PFSK-1 (cell line): ENCODE measurements around the gene CPLANE2.

Experiments
- FOXP2 ChIP-seq: optimal IDR thresholded peaks from 2 replicates; pipeline ENCODE3; 2011; ENCODE audit warnings: borderline replicate concordance, control low read depth, inconsistent platforms; ENCODE audit not compliant: insufficient read depth; ENCODE audit errors: extremely low read length, extremely low read depth
- POLR2AphosphoS5 ChIP-seq: IDR thresholded peaks from 2 replicates; pipeline ENCODE4 v1.6.1; 2012; ENCODE audit warnings: low read depth, mild to moderate bottlenecking, control low read depth, low read length, moderate library complexity
- REST ChIP-seq, 2 experiments: IDR thresholded peaks; 2 replicates each; pipeline versions ENCODE4 v1.6.1 to v1.8.0; 2011 to 2012; ENCODE audit warnings: low read depth in 2 of 2, low read length in 2 of 2, control low read depth in 1 of 2, inconsistent platforms in 1 of 2, mild to moderate bottlenecking in 1 of 2, moderate library complexity in 1 of 2; ENCODE audit not compliant: insufficient read depth in 1 of 2
- SIN3A ChIP-seq: IDR thresholded peaks from 2 replicates; pipeline ENCODE4 v1.6.1; 2012; ENCODE audit warnings: mild to moderate bottlenecking, low read length, moderate library complexity, borderline replicate concordance; ENCODE audit not compliant: insufficient read depth
- TAF1 ChIP-seq: IDR thresholded peaks from 2 replicates; pipeline ENCODE4 v1.6.1; 2012; ENCODE audit warnings: low read length, control low read depth, borderline replicate concordance; ENCODE audit not compliant: insufficient read depth

The CPLANE2 gene

GRCh38 chr1:16205334-16205671 lies 31.7 kb downstream of the CPLANE2 start:
- TF ChIP-seq FOXP2: no peak
- no peak for TF ChIP-seq TAF1
- no peak for TF ChIP-seq REST (IDR thresholded peaks at IDR 0.05; ENCODE audit: insufficient read depth in 1 of 2, low read depth in 2 of 2, low read length in 2 of 2)
- no peak for TF ChIP-seq POLR2AphosphoS5
- TF ChIP-seq SIN3A: no peak

- TF ChIP-seq REST (IDR thresholded peaks at IDR 0.05; ENCODE audit: insufficient read depth in 1 of 2, low read depth in 2 of 2, low read length in 2 of 2) (no peak), SIN3A (no peak), FOXP2 (no peak), TAF1 (no peak), POLR2AphosphoS5 (no peak)
Observed at GRCh38 chr1:16204634-16205333, 32.2 kb downstream of the CPLANE2 start.

- TF ChIP-seq SIN3A (no peak), POLR2AphosphoS5 (no peak), REST (IDR thresholded peaks at IDR 0.05; ENCODE audit: insufficient read depth in 1 of 2, low read depth in 2 of 2, low read length in 2 of 2) (no peak), TAF1 (no peak), FOXP2 (no peak)
Observed at GRCh38 chr1:16204216-16204615, 32.8 kb downstream of the CPLANE2 start.

GRCh38 chr1:16203550-16203949 lies 33.4 kb downstream of the CPLANE2 start:
- TF ChIP-seq REST (IDR thresholded peaks at IDR 0.05; ENCODE audit: insufficient read depth in 1 of 2, low read depth in 2 of 2, low read length in 2 of 2) (no peak), TAF1 (no peak), FOXP2 (no peak), SIN3A (no peak), POLR2AphosphoS5 (no peak)
